Measurements from ENCODE around the gene ENPP1. TPM values are rescaled to one million over a fixed set of nuclear protein-coding genes. Genes with fewer than 3 reads are reported as not detected.

Gene ENPP1
- total RNA-seq, 1 experiment from 2014 or later = 29.7 TPM

DNA sequence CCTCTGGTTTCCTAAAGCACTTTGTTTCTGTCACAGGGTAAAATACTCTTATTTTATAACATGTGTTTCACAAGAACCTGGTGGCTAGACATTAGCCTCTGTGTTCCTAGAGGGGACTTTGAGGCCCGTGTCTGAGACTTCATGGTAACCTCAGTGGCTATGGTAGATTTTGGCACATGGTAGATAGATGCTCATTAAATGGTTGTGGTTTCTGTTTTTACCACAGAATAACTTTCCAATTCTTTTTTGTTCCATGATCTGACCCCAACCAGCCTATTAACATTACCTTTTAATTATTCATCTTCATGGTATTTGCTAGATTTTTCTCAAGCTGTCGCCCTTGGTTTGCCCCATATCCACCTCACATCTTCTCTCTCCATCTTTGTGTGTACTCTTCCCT lies 109.0 kb downstream of the ENPP1 start:
- no peak overlapping the region for H3K4me3 Mint-ChIP-seq
- H3K9me3 Mint-ChIP-seq = peaks cover 88% of the 10 kb centered on the region
- POLR2A ChIA-PET = no interaction called here
- ATAC-seq (no peak), DNase-seq (ENCODE audit: low spot score) (no peak)
- CTCF ChIA-PET = no interaction called here
- TF ChIP-seq PRRX2 (CRISPR knock-in tag; IDR thresholded peaks at IDR 0.05) (0 out of 2 replicates have a peak, but pooled peaks have one; percentile 7), CBFB (CRISPR knock-in tag; IDR thresholded peaks at IDR 0.05; ENCODE audit: low read depth) (no peak), GRHL2 (CRISPR knock-in tag; IDR thresholded peaks at IDR 0.05; ENCODE audit: insufficient replicate concordance, severe bottlenecking) (no peak)
- TF ChIP-seq, protein P1, sequence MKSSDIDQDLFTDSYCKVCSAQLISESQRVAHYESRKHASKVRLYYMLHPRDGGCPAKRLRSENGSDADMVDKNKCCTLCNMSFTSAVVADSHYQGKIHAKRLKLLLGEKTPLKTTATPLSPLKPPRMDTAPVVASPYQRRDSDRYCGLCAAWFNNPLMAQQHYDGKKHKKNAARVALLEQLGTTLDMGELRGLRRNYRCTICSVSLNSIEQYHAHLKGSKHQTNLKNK (CRISPR knock-in tag; IDR thresholded peaks at IDR 0.05) = 0 out of 2 replicates have a peak, but pooled peaks have one; percentile 13
- TF ChIP-seq, protein P2, sequence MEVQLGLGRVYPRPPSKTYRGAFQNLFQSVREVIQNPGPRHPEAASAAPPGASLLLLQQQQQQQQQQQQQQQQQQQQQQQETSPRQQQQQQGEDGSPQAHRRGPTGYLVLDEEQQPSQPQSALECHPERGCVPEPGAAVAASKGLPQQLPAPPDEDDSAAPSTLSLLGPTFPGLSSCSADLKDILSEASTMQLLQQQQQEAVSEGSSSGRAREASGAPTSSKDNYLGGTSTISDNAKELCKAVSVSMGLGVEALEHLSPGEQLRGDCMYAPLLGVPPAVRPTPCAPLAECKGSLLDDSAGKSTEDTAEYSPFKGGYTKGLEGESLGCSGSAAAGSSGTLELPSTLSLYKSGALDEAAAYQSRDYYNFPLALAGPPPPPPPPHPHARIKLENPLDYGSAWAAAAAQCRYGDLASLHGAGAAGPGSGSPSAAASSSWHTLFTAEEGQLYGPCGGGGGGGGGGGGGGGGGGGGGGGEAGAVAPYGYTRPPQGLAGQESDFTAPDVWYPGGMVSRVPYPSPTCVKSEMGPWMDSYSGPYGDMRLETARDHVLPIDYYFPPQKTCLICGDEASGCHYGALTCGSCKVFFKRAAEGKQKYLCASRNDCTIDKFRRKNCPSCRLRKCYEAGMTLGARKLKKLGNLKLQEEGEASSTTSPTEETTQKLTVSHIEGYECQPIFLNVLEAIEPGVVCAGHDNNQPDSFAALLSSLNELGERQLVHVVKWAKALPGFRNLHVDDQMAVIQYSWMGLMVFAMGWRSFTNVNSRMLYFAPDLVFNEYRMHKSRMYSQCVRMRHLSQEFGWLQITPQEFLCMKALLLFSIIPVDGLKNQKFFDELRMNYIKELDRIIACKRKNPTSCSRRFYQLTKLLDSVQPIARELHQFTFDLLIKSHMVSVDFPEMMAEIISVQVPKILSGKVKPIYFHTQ (CRISPR knock-in tag; IDR thresholded peaks at IDR 0.05) = 0 out of 2 replicates have a peak, but pooled peaks have one; percentile 22
- peak overlapping the region; percentile 59 for H3K27ac Mint-ChIP-seq
- peaks cover 5% of the 10 kb centered on the region; the same call in 1 of the 2 replicates for H3K27me3 Mint-ChIP-seq (ENCODE audit: low read depth)
- H3K36me3 Mint-ChIP-seq = peaks cover 91% of the 10 kb centered on the region
- peaks cover 40% of the 10 kb centered on the region for H3K4me1 Mint-ChIP-seq

DNA sequence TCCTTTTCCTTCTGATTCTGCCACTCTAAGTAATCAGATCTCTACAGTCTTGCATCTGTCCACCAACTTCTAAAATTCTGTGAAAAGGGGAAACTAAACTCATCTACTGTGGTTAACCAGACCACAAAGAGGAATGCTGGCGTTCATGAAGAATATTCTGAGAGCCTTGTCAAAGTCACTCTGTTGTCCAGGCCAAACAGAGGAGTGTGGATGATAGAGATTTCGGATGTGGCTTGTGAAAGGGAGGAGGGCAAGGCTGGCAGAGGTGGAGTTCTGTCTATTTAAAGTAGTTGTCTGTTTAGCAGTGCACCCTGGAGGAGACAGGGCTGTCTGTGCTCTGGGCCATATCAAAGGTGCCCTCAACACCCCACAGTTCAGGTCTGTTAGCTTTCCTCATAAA lies 109.5 kb downstream of the ENPP1 start:
- Mint-ChIP-seq H3K27ac (peak overlapping the region; percentile 59), H3K4me3 (no peak overlapping the region), H3K4me1 (peaks cover 37% of the 10 kb centered on the region), H3K36me3 (peaks cover 87% of the 10 kb centered on the region), H3K9me3 (peaks cover 86% of the 10 kb centered on the region), H3K27me3 (ENCODE audit: low read depth) (peaks cover 5% of the 10 kb centered on the region; the same call in 1 of the 2 replicates)
- CTCF ChIA-PET = no interaction called here
- POLR2A ChIA-PET = no interaction called here
- TF ChIP-seq, protein P3, sequence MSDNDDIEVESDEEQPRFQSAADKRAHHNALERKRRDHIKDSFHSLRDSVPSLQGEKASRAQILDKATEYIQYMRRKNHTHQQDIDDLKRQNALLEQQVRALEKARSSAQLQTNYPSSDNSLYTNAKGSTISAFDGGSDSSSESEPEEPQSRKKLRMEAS (CRISPR knock-in tag; IDR thresholded peaks at IDR 0.05) = 0 out of 2 replicates have a peak, but pooled peaks have one; percentile 48
- TF ChIP-seq ZNF219 (CRISPR knock-in tag; IDR thresholded peaks at IDR 0.05; ENCODE audit: borderline replicate concordance) (no peak), ATF1 (CRISPR knock-in tag; IDR thresholded peaks at IDR 0.05) (no peak)
- TF ChIP-seq, protein P4, sequence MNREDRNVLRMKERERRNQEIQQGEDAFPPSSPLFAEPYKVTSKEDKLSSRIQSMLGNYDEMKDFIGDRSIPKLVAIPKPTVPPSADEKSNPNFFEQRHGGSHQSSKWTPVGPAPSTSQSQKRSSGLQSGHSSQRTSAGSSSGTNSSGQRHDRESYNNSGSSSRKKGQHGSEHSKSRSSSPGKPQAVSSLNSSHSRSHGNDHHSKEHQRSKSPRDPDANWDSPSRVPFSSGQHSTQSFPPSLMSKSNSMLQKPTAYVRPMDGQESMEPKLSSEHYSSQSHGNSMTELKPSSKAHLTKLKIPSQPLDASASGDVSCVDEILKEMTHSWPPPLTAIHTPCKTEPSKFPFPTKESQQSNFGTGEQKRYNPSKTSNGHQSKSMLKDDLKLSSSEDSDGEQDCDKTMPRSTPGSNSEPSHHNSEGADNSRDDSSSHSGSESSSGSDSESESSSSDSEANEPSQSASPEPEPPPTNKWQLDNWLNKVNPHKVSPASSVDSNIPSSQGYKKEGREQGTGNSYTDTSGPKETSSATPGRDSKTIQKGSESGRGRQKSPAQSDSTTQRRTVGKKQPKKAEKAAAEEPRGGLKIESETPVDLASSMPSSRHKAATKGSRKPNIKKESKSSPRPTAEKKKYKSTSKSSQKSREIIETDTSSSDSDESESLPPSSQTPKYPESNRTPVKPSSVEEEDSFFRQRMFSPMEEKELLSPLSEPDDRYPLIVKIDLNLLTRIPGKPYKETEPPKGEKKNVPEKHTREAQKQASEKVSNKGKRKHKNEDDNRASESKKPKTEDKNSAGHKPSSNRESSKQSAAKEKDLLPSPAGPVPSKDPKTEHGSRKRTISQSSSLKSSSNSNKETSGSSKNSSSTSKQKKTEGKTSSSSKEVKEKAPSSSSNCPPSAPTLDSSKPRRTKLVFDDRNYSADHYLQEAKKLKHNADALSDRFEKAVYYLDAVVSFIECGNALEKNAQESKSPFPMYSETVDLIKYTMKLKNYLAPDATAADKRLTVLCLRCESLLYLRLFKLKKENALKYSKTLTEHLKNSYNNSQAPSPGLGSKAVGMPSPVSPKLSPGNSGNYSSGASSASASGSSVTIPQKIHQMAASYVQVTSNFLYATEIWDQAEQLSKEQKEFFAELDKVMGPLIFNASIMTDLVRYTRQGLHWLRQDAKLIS (CRISPR knock-in tag; IDR thresholded peaks at IDR 0.05; ENCODE audit: borderline replicate concordance) = 0 out of 2 replicates have a peak, but pooled peaks have one; percentile 73
- DNase-seq (ENCODE audit: low spot score) (no peak), ATAC-seq (no peak)

DNA sequence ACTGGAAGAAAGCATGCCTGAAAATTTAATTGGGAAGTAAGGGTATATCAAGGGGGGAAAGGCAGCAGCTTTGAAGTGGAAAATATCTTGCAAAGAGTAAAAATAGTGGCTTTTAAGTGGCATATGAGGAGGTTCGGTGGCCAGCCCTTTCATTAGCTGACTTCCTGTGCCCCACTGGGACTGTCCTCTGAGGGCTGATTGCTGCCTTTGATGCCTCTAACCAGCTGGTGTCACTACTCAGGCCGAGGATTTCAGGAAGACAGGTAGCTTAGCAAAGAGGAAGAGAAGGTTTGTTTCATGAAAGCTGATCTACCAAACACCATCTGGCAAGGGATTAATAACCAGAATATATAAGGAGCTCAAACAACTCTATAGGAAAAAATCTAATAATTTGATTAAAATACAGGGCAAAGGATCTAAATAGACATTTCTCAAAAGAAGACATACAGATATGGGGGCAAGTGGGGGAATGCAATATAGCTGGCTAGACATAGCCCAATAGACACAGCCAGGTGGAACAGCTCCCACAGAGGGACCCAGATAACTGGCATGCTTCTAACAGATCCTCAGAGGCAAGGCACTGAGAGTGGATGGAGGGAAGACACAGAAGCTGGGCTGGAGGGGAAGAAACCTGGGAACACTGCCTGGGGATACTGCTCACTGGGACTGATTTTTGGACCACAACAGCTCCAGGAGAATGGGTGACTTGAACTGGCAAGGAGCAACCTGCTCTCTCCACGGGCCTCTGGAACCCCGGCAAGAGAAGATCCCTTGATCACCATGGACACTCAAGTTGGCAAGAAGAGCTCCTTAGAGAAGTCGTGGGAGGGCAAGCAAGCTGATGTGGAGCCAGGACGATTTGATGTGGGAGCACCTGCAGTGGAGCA lies 110.2 kb downstream of the ENPP1 start:
- Mint-ChIP-seq H3K4me3 (no peak overlapping the region), H3K27me3 (ENCODE audit: low read depth) (peaks cover 5% of the 10 kb centered on the region; the same call in 1 of the 2 replicates), H3K9me3 (peaks cover 84% of the 10 kb centered on the region), H3K4me1 (peaks cover 33% of the 10 kb centered on the region), H3K36me3 (peaks cover 80% of the 10 kb centered on the region), H3K27ac (no peak overlapping the region)
- ChIA-PET CTCF (interaction anchor here (1.0 kb wide), 1 partner anchor 8 kb away, joined by 3 read pairs; no protein-coding TSS in a partner anchor), POLR2A (interaction anchor here (0.5 to 1.1 kb wide), 2 partner anchors 24 to 137 kb away, joined by 3 to 4 read pairs; no protein-coding TSS in a partner anchor)
- DNase-seq (ENCODE audit: low spot score) = no peak
- ATAC-seq = peak; percentile 5
- TF ChIP-seq, protein P2 (CRISPR knock-in tag; IDR thresholded peaks at IDR 0.05) = peak; percentile 20; the same call in 1 of the 2 replicates
- TF ChIP-seq PRRX2 (CRISPR knock-in tag; IDR thresholded peaks at IDR 0.05) (peak; percentile 25; the same call in 1 of the 2 replicates), SMAD4 (CRISPR knock-in tag; IDR thresholded peaks at IDR 0.05) (no peak), ETV6 (CRISPR knock-in tag; IDR thresholded peaks at IDR 0.05) (no peak), FOXJ3 (CRISPR knock-in tag; IDR thresholded peaks at IDR 0.05; ENCODE audit: borderline replicate concordance) (no peak), ZNF416 (CRISPR knock-in tag; IDR thresholded peaks at IDR 0.05) (0 out of 2 replicates have a peak, but pooled peaks have one; percentile 47)
- TF ChIP-seq, protein P5, sequence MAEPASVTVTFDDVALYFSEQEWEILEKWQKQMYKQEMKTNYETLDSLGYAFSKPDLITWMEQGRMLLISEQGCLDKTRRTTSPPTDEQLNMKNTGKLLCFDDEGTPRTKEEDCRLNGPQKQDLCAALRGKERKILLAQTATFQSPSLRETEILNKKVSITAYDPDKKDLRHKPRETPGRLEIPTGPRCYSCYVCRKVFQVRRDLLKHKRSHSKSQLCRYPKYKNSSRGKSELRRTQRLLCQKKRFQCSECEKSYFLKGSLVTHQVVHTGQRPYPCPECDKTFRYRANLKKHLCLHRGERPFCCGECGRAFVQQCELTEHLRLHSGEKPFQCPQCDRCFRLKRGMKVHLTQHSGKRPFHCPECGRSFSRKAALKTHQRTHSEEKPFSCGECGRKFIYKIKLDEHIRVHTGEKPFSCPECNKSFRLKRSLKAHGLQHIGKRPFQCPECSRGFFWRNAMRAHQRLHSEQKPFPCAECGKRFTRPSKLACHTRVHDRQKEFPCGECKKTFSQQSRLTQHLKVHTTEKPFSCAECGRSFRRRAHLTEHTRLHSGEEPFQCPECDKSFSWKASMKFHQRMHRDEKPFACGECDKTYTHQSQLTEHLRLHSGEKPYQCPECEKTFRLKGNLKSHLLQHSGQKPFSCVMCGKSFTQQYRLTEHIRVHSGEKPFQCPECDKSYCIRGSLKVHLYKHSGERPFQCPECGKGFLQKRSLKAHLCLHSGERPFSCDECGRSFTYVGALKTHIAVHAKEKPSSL (CRISPR knock-in tag; conservative IDR thresholded peaks at IDR 0.05) = peak; percentile 56
- TF ChIP-seq, protein P6, sequence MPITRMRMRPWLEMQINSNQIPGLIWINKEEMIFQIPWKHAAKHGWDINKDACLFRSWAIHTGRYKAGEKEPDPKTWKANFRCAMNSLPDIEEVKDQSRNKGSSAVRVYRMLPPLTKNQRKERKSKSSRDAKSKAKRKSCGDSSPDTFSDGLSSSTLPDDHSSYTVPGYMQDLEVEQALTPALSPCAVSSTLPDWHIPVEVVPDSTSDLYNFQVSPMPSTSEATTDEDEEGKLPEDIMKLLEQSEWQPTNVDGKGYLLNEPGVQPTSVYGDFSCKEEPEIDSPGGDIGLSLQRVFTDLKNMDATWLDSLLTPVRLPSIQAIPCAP (CRISPR knock-in tag; IDR thresholded peaks at IDR 0.05) = no peak

Measured in WTC11 (cell line).